Ascending aorta (tissue), 2 donors: Measurements from ENCODE around the gene EEF1B2. TPM values are rescaled to one million over a fixed set of nuclear protein-coding genes. Genes with fewer than 3 reads are reported as not detected.
"Not testable (repeated sequence)": the region's sequence is repeated elsewhere in the genome, so short reads cannot be mapped to it uniquely, and the experiment has no call there.

Source experiments
- DNase-seq, 2 donors: peaks; one replicate each; pipeline ENCODE4 v3.0.0-alpha.2; 2019; ENCODE audit warnings: low spot score in 2 of 2
- H3K27ac ChIP-seq, 2 donors: fragments of 200-600 bp; sonication (generic); one replicate each; pipeline ENCODE4 v1.5.1; 2016 to 2017; ENCODE audit warnings: mild to moderate bottlenecking in 1 of 2
- H3K27me3 ChIP-seq: fragments of 200-600 bp; sonication (generic); one replicate; pipeline ENCODE4 v1.5.1; 2017
- H3K36me3 ChIP-seq, 2 donors: fragments of 200-600 bp; sonication (generic); one replicate each; pipeline ENCODE4 v1.5.1; 2016
- H3K4me1 ChIP-seq, 2 donors: fragments of 200-600 bp; sonication (generic); one replicate each; pipeline ENCODE4 v1.5.1; 2016 to 2017; ENCODE audit warnings: mild to moderate bottlenecking in 1 of 2
- H3K4me3 ChIP-seq, 2 donors: fragments of 200-600 bp; sonication (generic); one replicate each; pipeline ENCODE4 v1.5.1; 2016 to 2017; ENCODE audit warnings: mild to moderate bottlenecking in 1 of 2
- H3K9me3 ChIP-seq, 2 donors: fragments of 200-600 bp; sonication (generic); one replicate each; pipeline ENCODE4 v1.5.1; 2016
- CTCF ChIP-seq, 3 experiments: fragments of 200-600 bp in 2 of 3; fragments of 450-650 bp in 1 of 3; sonication (generic) in 2 of 3; IDR thresholded peaks; one replicate each; pipeline ENCODE4 v1.5.1; 2016 to 2019; ENCODE audit warnings: antibody characterized with exemption in 3 of 3, mild to moderate bottlenecking in 1 of 3, moderate library complexity in 1 of 3
- intact Hi-C: fragments of 100-400 bp; cut with DNase I; formaldehyde crosslinking; loops from one replicate; pipeline ENCODE4 v1.15.1; 2023
- total RNA-seq: library from RNA; depleted of rRNA; stranded (reverse); fragments of >200 nt; gene quantifications from one replicate; pipeline ENCODE4 v1.1.0, GENCODE V29; 2016

Gene EEF1B2
- total RNA-seq, 1 donor from 2014 or later: 229 TPM

GRCh38 chr2:206173147-206173546 is 13.5 kb downstream of the EEF1B2 start:
- no peaks in the 10 kb centered on the region for H3K9me3 ChIP-seq
- H3K27me3 ChIP-seq: no peaks in the 10 kb centered on the region
- no peak for DNase-seq
- intact Hi-C loops: no loop called here
- no peaks in the 10 kb centered on the region for H3K4me1 ChIP-seq
- no peak for TF ChIP-seq CTCF (IDR thresholded peaks at IDR 0.05)
- H3K4me3 ChIP-seq: no peak overlapping the region
- H3K36me3 ChIP-seq: peaks cover 0 to under 1% of the 10 kb centered on the region in 2 donors
- no peak overlapping the region for H3K27ac ChIP-seq

GRCh38 chr2:206176121-206176520 is 16.4 kb downstream of the EEF1B2 start:
- Histone ChIP-seq H3K27me3 (no peaks in the 10 kb centered on the region), H3K36me3 (no peaks in the 10 kb centered on the region), H3K4me3 (no peak overlapping the region), H3K27ac (no peak overlapping the region), H3K9me3 (no peaks in the 10 kb centered on the region), H3K4me1 (no peaks in the 10 kb centered on the region)
- no peak for DNase-seq
- intact Hi-C loops: no loop called here
- TF ChIP-seq CTCF (IDR thresholded peaks at IDR 0.05): no peak

- TF ChIP-seq CTCF (IDR thresholded peaks at IDR 0.05): no peak
Observed at GRCh38 chr2:206176901-206177300, 17.2 kb downstream of the EEF1B2 start.

GRCh38 chr2:206181526-206181925 is 21.8 kb downstream of the EEF1B2 start:
- H3K36me3 ChIP-seq, H3K27me3 ChIP-seq, DNase-seq, H3K4me3 ChIP-seq, H3K4me1 ChIP-seq, H3K27ac ChIP-seq, intact Hi-C loops, H3K9me3 ChIP-seq: not testable (repeated sequence)

More at GRCh38 chr2:206176901-206177300, 17.2 kb downstream of the EEF1B2 start:
- Histone ChIP-seq H3K4me1 (no peaks in the 10 kb centered on the region), H3K4me3 (no peak overlapping the region), H3K9me3 (no peaks in the 10 kb centered on the region), H3K36me3 (no peaks in the 10 kb centered on the region), H3K27ac (no peak overlapping the region), H3K27me3 (no peaks in the 10 kb centered on the region)
- no peak for DNase-seq
- intact Hi-C loops: no loop called here

GRCh38 chr2:206189691-206190090 is 30.0 kb downstream of the EEF1B2 start:
- H3K27ac ChIP-seq: no peak overlapping the region
- no peaks in the 10 kb centered on the region for H3K4me1 ChIP-seq
- DNase-seq: no peak
- H3K4me3 ChIP-seq: no peak overlapping the region
- intact Hi-C loops: no loop called here
- H3K36me3 ChIP-seq: no peaks in the 10 kb centered on the region
- no peaks in the 10 kb centered on the region for H3K27me3 ChIP-seq
- H3K9me3 ChIP-seq: no peaks in the 10 kb centered on the region
- no peak for TF ChIP-seq CTCF (IDR thresholded peaks at IDR 0.05)

GRCh38 chr2:206190111-206190510 is 30.4 kb downstream of the EEF1B2 start:
- no peak for DNase-seq
- H3K36me3 ChIP-seq: no peaks in the 10 kb centered on the region
- no peak for TF ChIP-seq CTCF (IDR thresholded peaks at IDR 0.05)
- intact Hi-C loops: no loop called here
- no peaks in the 10 kb centered on the region for H3K4me1 ChIP-seq
- no peaks in the 10 kb centered on the region for H3K9me3 ChIP-seq
- H3K27me3 ChIP-seq: no peaks in the 10 kb centered on the region
- no peak overlapping the region for H3K4me3 ChIP-seq
- no peak overlapping the region for H3K27ac ChIP-seq
